CD4-positive, alpha-beta T cell treated with Interferon gamma for 1 hour (primary cell): Measurements from ENCODE around the gene ENTPD1.
A peak's percentile ranks its signal among the peaks of the same experiment; 100 is the strongest.
"Not testable (repeated sequence)": the region's sequence is repeated elsewhere in the genome, so short reads cannot be mapped to it uniquely, and the experiment has no call there.

Source experiments
- DNase-seq: peaks from one replicate; pipeline ENCODE4 v3.0.0-alpha.2; 2020

ENTPD1 gene

DNA sequence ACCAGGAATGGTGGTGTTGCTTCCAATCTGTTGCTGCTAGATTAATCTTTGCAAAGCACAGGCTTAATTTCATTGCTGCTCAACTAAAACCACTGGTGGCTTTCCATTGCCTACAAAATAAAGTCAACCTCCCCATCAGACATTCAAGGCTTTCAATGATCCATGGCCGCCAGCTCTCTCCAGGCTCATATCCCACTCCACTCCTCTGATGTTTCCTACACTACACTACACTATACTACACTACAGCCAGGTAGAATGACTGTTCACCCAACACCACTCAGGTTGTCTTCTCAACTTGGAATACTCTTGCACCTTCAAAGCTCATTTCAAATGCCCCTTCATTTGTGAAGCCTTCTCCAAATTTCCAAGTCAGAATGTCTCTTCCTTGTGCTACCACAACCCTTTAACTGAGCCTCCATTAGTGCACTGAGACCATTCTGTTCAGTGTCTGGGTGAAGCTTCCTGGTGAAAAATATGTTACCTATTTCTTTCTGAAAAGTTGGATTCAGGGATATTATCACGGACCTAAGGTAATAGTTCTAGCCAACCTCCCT lies 116.3 kb downstream of the ENTPD1 start:
- no peak for DNase-seq

DNA sequence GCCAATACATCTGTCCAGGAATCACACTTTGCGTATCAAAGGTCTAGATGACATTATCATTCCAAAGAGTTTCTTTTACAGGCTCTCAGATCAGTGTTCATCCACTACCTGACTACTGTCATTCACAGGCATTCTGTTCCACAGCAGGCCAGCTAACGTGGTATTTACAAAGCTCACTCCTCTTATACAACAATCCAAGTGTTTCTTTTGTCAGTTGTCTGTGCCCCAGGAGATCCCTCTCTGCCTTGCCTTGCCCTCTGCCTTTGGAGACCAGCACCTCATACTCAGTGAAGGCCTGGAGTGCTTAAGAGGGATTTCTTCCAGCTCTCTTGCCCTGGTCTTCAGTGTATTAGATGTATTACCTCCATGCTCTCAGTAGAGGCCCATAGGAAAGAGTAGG lies 117.2 kb downstream of the ENTPD1 start:
- DNase-seq: no peak

GRCh38 chr10:95873651-95874050 lies 117.7 kb downstream of the ENTPD1 start:
- no peak for DNase-seq

DNA sequence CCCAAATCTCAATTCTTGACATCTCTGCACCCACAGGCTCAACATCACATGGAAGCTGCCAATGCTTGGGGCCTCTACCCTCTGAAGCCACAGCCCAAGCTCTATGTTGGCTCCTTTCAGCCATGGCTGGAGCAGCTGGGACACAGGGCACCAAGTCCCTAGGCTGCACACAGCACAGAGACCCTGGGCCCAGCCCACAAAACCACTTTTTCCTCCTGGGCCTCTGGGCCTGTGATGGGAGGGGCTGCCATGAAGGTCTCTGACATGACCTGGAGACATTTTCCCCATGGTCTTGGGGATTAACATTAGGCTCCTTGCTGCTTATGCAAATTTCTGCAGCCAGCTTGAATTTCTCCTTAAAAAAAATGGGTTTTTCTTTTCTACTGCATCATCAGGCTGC lies 118.8 kb downstream of the ENTPD1 start:
- DNase-seq: not testable (repeated sequence)

- DNase-seq: no peak
Measured at GRCh38 chr10:95876756-95877155, 120.8 kb downstream of the ENTPD1 start.

- no peak for DNase-seq
Measured at GRCh38 chr10:95877881-95878280, 121.9 kb downstream of the ENTPD1 start.

DNA sequence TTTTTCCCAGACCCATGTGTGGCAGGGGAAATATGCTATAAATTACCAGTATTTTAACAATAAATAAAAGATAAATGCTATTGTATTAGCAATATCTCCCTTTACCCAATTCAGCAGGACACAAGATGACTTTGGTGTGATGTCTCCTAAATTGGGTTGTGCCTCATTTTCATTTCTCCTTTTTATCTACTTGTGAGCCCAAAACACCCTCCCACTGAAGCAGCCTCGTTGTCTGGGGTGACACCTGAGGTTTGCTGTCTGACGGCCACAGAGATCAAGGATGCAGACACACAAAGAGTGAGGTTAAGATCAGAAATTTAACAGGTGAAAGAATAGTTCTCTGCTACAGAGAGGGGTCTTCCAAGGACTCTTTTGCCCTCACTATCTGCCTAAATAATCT lies 124.7 kb downstream of the ENTPD1 start:
- DNase-seq: no peak

DNA sequence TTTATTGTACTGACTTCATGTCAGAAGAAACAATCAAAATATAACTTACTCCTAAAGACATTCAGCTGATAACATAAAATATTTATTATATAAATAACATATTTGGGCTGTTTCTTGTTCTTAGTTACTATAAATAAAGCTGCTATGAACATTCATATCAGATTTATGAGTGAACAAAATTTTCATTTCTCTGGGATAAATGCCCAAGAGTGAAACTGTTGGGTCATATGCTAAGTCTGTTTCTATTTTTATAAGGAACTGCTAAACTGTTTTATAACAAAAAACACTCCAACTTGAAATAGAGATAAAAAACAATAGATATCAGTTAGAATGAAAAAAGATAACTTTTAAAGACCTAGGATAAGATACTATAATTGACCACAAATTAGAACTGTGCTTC lies 125.4 kb downstream of the ENTPD1 start:
- no peak for DNase-seq

- no peak for DNase-seq
Measured at GRCh38 chr10:95889830-95890229, 133.9 kb downstream of the ENTPD1 start.

- DNase-seq: no peak
Measured at GRCh38 chr10:95896071-95896850, 140.3 kb downstream of the ENTPD1 start.

DNA sequence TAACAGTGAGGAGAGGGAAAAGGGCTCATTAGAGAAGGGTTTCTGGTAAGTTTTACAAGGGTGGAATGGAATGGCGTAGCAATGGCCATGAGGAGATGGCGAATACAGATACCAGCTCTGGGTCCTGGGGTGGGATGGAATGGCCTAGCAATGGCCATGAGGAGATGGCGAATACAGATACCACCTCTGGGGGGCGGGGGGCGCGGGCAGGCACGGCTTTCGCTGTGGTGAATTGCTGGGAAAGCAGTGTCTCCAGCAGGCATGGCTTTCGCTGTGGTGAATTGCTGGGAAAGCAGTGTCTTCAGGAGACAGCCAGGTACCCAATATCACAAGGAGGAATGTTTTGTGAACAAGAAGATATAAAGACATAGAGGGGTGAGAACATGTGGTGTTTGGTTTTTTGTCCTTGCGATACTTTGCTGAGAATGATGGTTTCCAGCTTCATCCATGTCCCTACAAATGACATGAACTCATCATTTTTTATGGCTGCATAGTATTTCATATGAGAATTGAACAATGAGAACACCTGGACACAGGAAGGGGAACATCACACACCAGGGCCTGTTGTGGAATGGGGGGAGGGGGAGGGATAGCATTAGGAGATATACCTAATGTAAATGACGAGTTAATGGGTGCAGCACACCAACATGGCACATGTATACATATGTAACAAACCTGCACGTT lies 150.1 kb downstream of the ENTPD1 start:
- not testable (repeated sequence) for DNase-seq

DNA sequence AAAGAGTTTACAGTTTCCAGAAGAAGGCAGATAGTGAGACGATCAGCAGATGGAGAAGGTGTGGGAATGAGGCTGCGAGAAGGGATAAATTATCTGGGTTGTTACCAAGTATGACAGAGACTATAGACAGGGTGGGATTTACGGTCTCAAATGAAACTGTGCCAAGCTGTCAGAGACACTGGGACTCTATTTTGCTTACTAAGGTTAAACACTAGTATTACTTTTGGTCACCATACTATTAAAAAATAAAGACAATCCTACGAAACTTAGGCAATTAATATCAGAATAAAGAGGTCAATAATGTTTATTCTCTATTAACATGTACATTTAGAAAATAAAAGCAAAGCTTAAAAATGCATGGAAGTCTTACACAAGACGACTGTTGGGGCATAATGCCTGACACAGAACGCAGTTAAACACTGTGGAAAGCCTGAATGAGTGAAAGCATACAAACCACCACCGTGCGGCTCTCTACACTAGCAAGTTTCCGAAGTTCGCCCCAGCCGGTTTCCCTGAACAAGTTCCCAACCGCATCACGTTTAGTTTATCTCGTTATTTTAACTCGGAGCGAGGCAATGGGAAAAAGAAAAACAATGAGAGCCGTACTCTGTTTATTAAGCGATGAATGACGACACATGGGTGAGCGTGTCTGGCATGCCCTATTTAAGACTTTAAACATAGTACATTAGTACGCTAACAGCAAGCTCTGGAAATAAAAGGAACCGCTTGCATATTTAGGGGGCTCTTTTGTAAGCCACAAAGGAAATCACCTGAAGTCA lies 150.9 kb downstream of the ENTPD1 start:
- DNase-seq: no peak

DNA sequence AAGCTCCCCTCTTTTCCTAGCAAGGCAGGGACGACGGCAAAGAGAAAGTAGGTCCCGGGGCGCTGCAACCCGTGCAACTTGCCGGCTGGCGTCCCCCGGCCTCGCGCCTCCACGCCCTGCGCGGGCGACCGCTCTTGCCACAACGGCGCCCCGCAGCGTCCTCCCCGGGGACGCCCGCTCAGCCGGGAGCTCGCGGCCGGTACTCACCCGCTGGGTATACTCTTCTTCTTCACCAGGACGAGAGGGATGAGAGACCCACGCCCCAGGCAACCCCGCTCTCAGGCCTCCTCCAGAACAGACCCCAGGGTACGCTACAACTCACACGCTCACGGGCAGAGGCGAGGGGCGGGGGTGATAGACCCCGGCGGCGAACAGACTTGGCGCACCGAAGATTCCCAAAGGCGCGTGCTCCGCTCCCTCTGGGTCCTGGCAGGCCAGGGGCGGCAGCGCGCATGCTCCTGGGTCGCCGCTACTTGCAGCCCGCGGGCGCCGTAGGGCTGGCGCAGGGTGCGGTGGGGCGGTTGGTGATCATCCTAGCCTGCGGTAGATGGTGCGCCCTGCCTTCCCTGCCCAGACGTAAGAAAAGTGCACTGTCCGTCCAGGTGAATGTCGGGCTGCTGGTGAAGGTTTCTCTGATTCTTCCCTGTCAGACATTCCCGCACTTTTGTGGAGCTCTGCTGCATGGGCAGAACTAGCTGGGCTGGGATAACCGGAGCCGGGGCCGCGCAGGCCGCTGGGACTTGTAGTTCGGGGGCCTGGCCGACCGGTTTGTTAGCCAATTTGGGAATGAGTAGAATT lies 151.7 kb downstream of the ENTPD1 start, which contains the start of gene CC2D2B:
Gene CC2D2B, plus strand, starts transcription at position 520 of the 798 bp plus-strand sequence. CDS start 3,349 bp downstream, outside the sequence.
- peak; percentile 59 for DNase-seq

DNA sequence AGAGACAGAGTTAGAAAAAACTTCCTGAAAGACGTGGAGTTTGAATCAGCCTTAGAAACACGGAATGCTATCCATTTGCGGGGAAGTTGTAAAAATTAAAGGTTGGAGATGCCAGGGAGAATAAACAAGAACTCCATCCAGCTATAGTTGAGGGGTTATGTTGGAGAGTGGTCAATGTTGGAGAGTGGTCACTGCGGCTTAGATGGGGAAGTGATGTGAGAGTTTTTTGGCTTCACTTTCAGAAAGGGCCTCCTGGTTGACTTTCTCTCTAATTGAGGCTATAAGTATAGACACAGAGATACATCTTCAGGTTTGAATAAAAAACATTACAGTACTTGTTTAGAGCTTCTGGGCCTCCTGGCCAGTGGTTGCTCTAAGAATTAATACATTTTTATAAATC lies 152.5 kb downstream of the ENTPD1 start:
- no peak for DNase-seq

DNA sequence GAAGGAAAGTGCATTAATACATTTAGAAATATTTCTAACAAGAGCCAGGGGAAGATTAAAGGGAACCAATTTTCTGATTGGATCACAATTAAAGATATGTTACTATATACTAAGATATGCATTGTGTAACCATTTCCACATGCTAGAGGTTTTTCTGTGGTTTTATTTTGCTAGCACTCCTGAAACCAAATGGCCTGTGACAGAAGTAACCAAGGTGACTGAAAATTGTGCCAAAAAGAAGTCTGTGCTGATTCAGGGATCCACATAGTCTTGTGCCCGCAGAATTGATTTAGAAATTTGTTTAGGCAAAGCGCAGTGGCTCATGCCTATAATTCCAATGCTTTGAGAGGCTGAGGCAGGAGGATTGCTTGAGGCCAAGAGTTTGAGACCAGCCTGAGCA lies 153.6 kb downstream of the ENTPD1 start:
- DNase-seq: no peak

DNA sequence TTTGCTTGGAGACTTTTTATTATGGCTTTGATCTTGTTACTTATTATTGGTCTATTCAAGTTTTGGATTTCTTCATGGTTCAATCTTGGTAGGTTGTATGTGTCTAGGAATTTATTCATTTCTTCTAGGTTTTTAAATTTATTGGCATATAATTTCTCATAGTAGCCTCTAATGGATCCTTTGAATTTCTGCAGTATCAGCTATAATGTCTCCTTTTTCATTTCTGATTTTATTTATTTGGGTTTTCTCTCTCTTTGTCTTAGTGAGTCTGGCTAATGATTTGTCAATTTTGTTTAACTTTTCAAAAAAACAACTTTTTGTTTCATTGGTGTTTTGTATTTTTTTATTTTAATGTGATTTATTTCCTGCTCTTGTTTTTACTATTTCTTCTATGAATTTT lies 160.1 kb downstream of the ENTPD1 start:
- not testable (repeated sequence) for DNase-seq
